T-cell (primary cell): ENCODE results near the gene GHR. TPM values are rescaled to one million over a fixed set of nuclear protein-coding genes. Genes with fewer than 3 reads are reported as not detected.

Source experiments
- ATAC-seq, 4 experiments: fragments of 200-7000 bp in 3 of 4; fragments of 150-1000 bp in 1 of 4; cut with Tn5 transposase; replicated peaks in 1 of 4; 1 replicate in 3 of 4; 2 replicates in 1 of 4; pipeline ENCODE4 v1.10.0; 2021; ENCODE audit warnings: moderate library complexity in 3 of 4, mild to moderate bottlenecking in 2 of 4, moderate number of reproducible peaks in 1 of 4
- CTCF ChIA-PET, 2 donors: fragments of 300-600 bp; sonication (Branson Sonifier 250); formaldehyde crosslinking; loops; one replicate each; lab custom pipeline; 2022; ENCODE audit warnings: antibody characterized with exemption in 2 of 2; lab: Charles Lee
- POLR2A ChIA-PET, 2 donors: fragments of 300-600 bp; sonication (Branson Sonifier 250); formaldehyde crosslinking; loops; one replicate each; lab custom pipeline; 2022; ENCODE audit warnings: antibody characterized with exemption in 2 of 2; lab: Charles Lee
- DNase-seq, 35 experiments: peaks; one replicate each; pipeline versions ENCODE4 v3.0.0 to v3.0.0-alpha.2; 2013 to 2023
- H3K27ac ChIP-seq: one replicate; pipeline ENCODE4 v1.5.1; 2013; ENCODE audit warnings: low read length
- H3K27me3 ChIP-seq, 2 experiments: replicated peaks in 1 of 2; 1 replicate in 1 of 2; 2 replicates in 1 of 2; pipeline versions ENCODE4 v1.6.1 to v1.7.0; 2013; ENCODE audit warnings: low read length in 1 of 2, mixed read lengths in 1 of 2; ENCODE audit not compliant: control insufficient read depth in 2 of 2, insufficient read depth in 2 of 2; ENCODE audit errors: extremely low read depth in 1 of 2
- H3K36me3 ChIP-seq, 2 donors: 1 replicate in 1 of 2; 2 replicates in 1 of 2; pipeline versions ENCODE4 v1.6.1 to v1.7.0; 2013; ENCODE audit warnings: low read length in 1 of 2; ENCODE audit not compliant: control insufficient read depth in 2 of 2, insufficient read depth in 1 of 2; ENCODE audit errors: extremely low read depth in 1 of 2
- H3K4me1 ChIP-seq, 2 experiments: 1 replicate in 1 of 2; 2 replicates in 1 of 2; pipeline versions ENCODE4 v1.6.1 to v1.7.0; 2013; ENCODE audit warnings: low read length in 2 of 2, mixed read lengths in 1 of 2; ENCODE audit not compliant: insufficient read depth in 2 of 2, control insufficient read depth in 1 of 2; ENCODE audit errors: extremely low read depth in 1 of 2
- H3K4me3 ChIP-seq, 2 donors: 1 replicate in 1 of 2; 2 replicates in 1 of 2; pipeline versions ENCODE4 v1.5.1 to v1.7.0; 2013; ENCODE audit warnings: mild to moderate bottlenecking in 2 of 2, low read length in 1 of 2, moderate library complexity in 1 of 2; ENCODE audit not compliant: control insufficient read depth in 1 of 2; ENCODE audit errors: extremely low read depth in 1 of 2
- H3K9me3 ChIP-seq: 2 replicates; pipeline ENCODE4 v1.7.0; 2013
- H3K27ac Mint-ChIP-seq, 2 donors: one replicate each; pipeline ENCODE4 v1.8.0; 2020 to 2021; ENCODE audit warnings: mild to moderate bottlenecking in 2 of 2, mixed read lengths in 2 of 2
- H3K27me3 Mint-ChIP-seq, 2 donors: one replicate each; pipeline ENCODE4 v1.8.0; 2021 to 2022; ENCODE audit warnings: mixed read lengths in 2 of 2
- H3K36me3 Mint-ChIP-seq: one replicate; pipeline ENCODE4 v1.8.0; 2021; ENCODE audit warnings: mixed read lengths
- H3K4me1 Mint-ChIP-seq, 3 donors: one replicate each; pipeline ENCODE4 v1.8.0; 2020 to 2022; ENCODE audit warnings: mixed read lengths in 3 of 3, mild to moderate bottlenecking in 1 of 3
- H3K4me3 Mint-ChIP-seq, 3 donors: one replicate each; pipeline ENCODE4 v1.8.0; 2020 to 2022; ENCODE audit warnings: mild to moderate bottlenecking in 3 of 3, mixed read lengths in 3 of 3, moderate library complexity in 3 of 3
- H3K9me3 Mint-ChIP-seq, 3 donors: one replicate each; pipeline ENCODE4 v1.8.0; 2020 to 2022; ENCODE audit warnings: mixed read lengths in 3 of 3
- WGBS: methylation state at CpG from one replicate; pipeline ENCODE4 v1.1.5; 2013; ENCODE audit warnings: missing lambda C conversion rate; ENCODE audit not compliant: insufficient coverage; 5-methylcytosine and 5-hydroxymethylcytosine counted together
- total RNA-seq, 35 experiments: library from RNA in 6 of 35; stranded (reverse) in 6 of 35; fragments of 120-200 nt in 1 of 35; gene quantifications; one replicate each; pipeline versions ENCODE4 v1.2.1 to v1.2.4 and lab custom pipeline; 2013 to 2026

Gene GHR
- total RNA-seq, 5 donors from 2014 or later (not counting 1 experiment from before 2014, with no cell fraction given): 0.06 TPM; not detected in 4

DNA sequence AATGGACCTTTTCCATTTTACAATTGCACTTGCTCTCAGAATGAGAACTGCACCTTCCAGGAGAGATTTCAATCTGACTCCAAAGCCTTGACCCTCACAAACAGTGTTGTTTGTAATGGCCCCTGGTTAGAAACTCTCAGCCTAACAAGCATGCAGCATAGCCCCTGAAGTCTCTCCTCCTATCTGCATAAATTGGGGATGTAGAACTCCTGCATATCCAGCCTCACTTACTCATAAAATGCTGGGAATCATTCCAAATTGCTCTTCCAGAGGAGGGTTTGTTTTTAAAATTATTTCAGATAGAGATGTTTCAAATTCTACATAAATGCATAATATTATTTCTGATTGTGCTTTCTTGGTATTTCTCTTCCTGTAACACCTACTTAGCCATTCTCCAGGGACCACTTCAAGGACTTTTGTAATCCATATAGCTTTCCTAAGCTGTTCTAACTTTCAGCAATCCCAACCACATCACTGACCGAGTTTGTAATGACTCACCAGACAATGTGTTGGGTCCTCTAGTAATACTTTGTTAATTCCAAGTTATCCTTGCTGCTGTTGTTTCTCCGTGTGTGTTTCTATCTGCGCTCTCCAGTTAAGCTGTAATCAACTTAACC, 189.6 kb downstream of the GHR start:
- Mint-ChIP-seq H3K27me3 (peaks cover 26 to 27% of the 10 kb centered on the region in 2 donors), H3K36me3 (no peaks in the 10 kb centered on the region), H3K27ac (no peak overlapping the region), H3K4me1 (no peaks in the 10 kb centered on the region), H3K4me3 (no peak overlapping the region), H3K9me3 (no peaks in the 10 kb centered on the region)
- POLR2A ChIA-PET: no interaction called here
- no peak overlapping the region for H3K4me3 ChIP-seq
- CTCF ChIA-PET: interaction anchor here in 1 of 2 donors (1.7 kb wide), 1 partner anchor 29 kb away, joined by 3 read pairs; no protein-coding TSS in a partner anchor
- no peaks in the 10 kb centered on the region for H3K27me3 ChIP-seq
- H3K9me3 ChIP-seq: no peaks in the 10 kb centered on the region
- H3K36me3 ChIP-seq: no peaks in the 10 kb centered on the region
- no peak overlapping the region for H3K27ac ChIP-seq
- no peak for ATAC-seq
- no CpG with 5 or more reads among the region's 3 CpGs for WGBS
- no peaks in the 10 kb centered on the region for H3K4me1 ChIP-seq
- no peak for DNase-seq

DNA sequence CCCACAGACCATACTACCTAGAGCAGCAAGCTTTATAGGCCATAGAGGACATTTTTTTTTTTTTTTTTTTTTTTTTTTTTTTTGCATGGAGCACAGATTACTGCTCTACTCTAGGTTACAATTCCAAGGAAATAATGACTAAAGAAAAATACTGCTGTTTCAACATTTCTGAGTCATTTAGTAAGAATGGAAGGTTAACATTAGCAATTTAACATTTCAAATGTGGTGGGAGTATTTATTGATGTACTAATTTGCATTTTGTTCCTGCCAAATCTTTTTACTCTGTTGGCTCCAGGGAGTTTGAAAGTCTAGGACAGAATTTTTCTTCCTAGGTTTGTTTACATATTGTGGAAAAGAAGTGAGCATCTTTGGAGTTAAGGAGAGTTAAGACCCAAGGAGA, 191.3 kb downstream of the GHR start:
- Histone ChIP-seq H3K36me3 (no peaks in the 10 kb centered on the region), H3K4me3 (no peak overlapping the region), H3K27me3 (no peaks in the 10 kb centered on the region), H3K4me1 (no peaks in the 10 kb centered on the region), H3K27ac (no peak overlapping the region), H3K9me3 (no peaks in the 10 kb centered on the region)
- Mint-ChIP-seq H3K4me1 (no peaks in the 10 kb centered on the region), H3K4me3 (no peak overlapping the region), H3K27ac (no peak overlapping the region), H3K36me3 (no peaks in the 10 kb centered on the region), H3K27me3 (peaks cover 19 to 21% of the 10 kb centered on the region in 2 donors), H3K9me3 (no peaks in the 10 kb centered on the region)
- DNase-seq (no peak), ATAC-seq (no peak)
- ChIA-PET POLR2A (no interaction called here), CTCF (no interaction called here)

DNA sequence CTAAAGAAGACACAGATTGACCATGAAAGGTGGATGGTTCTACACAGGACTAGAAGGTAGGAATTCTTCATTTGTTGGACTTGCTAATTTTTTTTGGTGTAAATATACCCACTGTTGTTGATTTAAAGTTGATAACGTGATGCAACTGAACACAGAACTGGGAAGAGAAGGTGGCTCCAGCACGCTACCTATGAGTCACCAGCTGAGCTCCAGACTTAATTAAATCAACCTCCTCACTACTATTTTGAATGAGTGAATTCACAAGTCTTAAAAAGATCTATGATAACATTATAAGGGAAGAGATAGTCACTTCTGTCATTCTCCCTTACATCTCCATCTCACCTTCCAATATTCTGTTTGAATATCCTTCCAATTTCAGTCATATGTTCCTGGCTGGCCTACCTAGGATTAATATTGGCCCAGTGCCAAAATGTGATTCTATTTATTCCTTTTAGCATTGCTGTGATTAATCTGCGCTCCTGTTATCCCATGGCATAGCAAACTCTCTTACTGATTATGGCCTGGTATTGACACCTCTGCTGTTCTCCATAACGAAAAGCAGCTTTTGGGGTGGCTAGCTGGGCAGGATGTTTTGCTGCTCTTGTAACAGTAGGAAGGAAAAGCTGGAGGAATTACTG, 197.5 kb downstream of the GHR start:
- Histone ChIP-seq H3K4me3 (no peak overlapping the region), H3K9me3 (no peaks in the 10 kb centered on the region), H3K4me1 (no peaks in the 10 kb centered on the region), H3K27ac (no peak overlapping the region), H3K27me3 (no peaks in the 10 kb centered on the region), H3K36me3 (no peaks in the 10 kb centered on the region)
- DNase-seq: no peak
- no CpG with 5 or more reads among the region's 4 CpGs for WGBS
- no peak overlapping the region for H3K27ac Mint-ChIP-seq
- no peaks in the 10 kb centered on the region for H3K36me3 Mint-ChIP-seq
- no peaks in the 10 kb centered on the region for H3K9me3 Mint-ChIP-seq
- ATAC-seq: no peak
- peaks cover 0 to 3% (median 2%) of the 10 kb centered on the region in 3 donors for H3K4me1 Mint-ChIP-seq
- ChIA-PET POLR2A (no interaction called here), CTCF (no interaction called here)
- no peak overlapping the region for H3K4me3 Mint-ChIP-seq
- peaks cover 8 to 11% of the 10 kb centered on the region in 2 donors for H3K27me3 Mint-ChIP-seq

DNA sequence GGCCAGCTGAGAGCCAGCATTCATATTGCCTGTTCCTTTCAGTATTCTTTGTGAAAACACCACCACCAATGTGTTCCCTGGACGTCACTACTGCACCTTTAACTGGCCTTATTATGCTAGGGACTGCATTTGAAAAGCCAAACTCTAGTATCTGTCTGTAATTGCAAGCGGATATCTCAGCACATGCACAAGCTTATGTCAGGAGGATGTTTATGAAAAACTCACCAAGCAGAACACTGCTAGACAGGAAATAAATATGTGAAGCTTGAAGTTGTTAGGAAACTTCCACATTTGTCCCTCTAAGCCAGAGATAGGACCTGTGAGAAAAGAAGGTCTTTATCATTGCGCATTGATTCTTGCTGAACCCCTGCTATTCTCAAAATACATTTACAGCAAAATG, 198.0 kb downstream of the GHR start:
- H3K4me3 Mint-ChIP-seq: no peak overlapping the region
- peaks cover 0 to 3% (median 2%) of the 10 kb centered on the region in 3 donors for H3K4me1 Mint-ChIP-seq
- ChIA-PET POLR2A (no interaction called here), CTCF (no interaction called here)
- peak in 1 of 4 experiments; percentile 23 for ATAC-seq
- peaks cover 4 to 9% of the 10 kb centered on the region in 2 donors for H3K27me3 Mint-ChIP-seq
- Histone ChIP-seq H3K27me3 (no peaks in the 10 kb centered on the region), H3K27ac (no peak overlapping the region), H3K4me1 (no peaks in the 10 kb centered on the region), H3K4me3 (no peak overlapping the region), H3K36me3 (no peaks in the 10 kb centered on the region), H3K9me3 (no peaks in the 10 kb centered on the region)
- no peaks in the 10 kb centered on the region for H3K36me3 Mint-ChIP-seq
- no peaks in the 10 kb centered on the region for H3K9me3 Mint-ChIP-seq
- no peak overlapping the region for H3K27ac Mint-ChIP-seq
- no CpG with 5 or more reads among the region's 3 CpGs for WGBS
- no peak for DNase-seq

DNA sequence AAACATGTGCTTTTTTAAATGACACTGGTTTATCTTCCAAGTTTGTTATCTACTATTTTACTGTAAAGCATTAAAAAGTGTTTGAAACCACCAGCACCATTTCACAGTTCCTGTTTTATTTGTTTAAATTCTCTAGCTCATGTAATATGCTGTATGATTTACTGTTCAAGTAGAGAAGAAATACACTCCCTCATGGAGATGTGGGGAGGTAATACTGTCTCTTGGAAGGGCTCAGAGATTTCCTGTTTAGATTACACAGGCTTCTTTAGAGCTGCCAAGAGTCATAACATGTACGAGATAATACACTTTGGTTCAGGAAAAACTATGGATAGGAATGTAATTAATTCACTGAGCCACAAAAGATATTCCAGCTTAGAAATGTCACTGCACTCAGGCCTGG, 198.4 kb downstream of the GHR start:
- Mint-ChIP-seq H3K27me3 (peaks cover 0 to 11% of the 10 kb centered on the region in 2 donors), H3K4me1 (peaks cover 0 to 3% (median 2%) of the 10 kb centered on the region in 3 donors), H3K9me3 (no peaks in the 10 kb centered on the region), H3K36me3 (no peaks in the 10 kb centered on the region), H3K4me3 (no peak overlapping the region), H3K27ac (no peak overlapping the region)
- no peaks in the 10 kb centered on the region for H3K4me1 ChIP-seq
- CTCF ChIA-PET: no interaction called here
- WGBS: no CpG with 5 or more reads among the region's 1 CpG
- POLR2A ChIA-PET: no interaction called here
- H3K27me3 ChIP-seq: no peaks in the 10 kb centered on the region
- ATAC-seq (no peak), DNase-seq (no peak)
- H3K27ac ChIP-seq: no peak overlapping the region
- H3K36me3 ChIP-seq: no peaks in the 10 kb centered on the region
- H3K4me3 ChIP-seq: no peak overlapping the region
- H3K9me3 ChIP-seq: no peaks in the 10 kb centered on the region

DNA sequence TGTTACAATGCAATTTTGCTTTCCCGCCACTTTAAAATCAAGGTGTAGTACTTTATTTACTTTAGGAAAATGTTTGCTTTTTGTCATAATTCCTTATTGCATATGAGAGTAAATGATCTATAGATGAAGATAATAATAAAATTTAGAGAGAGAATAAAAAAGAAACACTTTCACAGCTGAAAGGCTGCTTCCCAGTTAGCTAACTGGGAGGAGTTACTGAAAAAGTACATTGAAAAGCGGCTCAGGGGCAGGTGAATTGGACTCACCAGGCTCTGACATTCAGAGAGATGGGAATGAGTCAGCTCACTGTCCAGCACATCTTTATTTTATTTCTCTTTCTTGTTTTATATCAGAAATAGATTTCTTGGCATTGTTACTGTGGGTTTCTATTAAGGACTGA, 201.7 kb downstream of the GHR start:
- Mint-ChIP-seq H3K4me3 (no peak overlapping the region), H3K9me3 (no peaks in the 10 kb centered on the region), H3K4me1 (peaks cover 0 to 3% (median 2%) of the 10 kb centered on the region in 3 donors), H3K27me3 (peaks cover 0 to 11% of the 10 kb centered on the region in 2 donors), H3K36me3 (no peaks in the 10 kb centered on the region), H3K27ac (no peak overlapping the region)
- Histone ChIP-seq H3K9me3 (no peaks in the 10 kb centered on the region), H3K4me3 (no peak overlapping the region), H3K27ac (no peak overlapping the region), H3K4me1 (no peaks in the 10 kb centered on the region), H3K36me3 (no peaks in the 10 kb centered on the region), H3K27me3 (peaks cover 0 to 7% of the 10 kb centered on the region in 2 experiments)
- ChIA-PET CTCF (no interaction called here), POLR2A (interaction anchor here in 1 of 2 donors (0.6 kb wide), 1 partner anchor 10 kb away, joined by 3 read pairs; no protein-coding TSS in a partner anchor)
- DNase-seq (no peak), ATAC-seq (no peak)
- no CpG with 5 or more reads among the region's 2 CpGs for WGBS
